ENCODE data around the gene ATF7IP2.
A peak's percentile ranks its signal among the peaks of the same experiment; 100 is the strongest.

Gene ATF7IP2

DNA sequence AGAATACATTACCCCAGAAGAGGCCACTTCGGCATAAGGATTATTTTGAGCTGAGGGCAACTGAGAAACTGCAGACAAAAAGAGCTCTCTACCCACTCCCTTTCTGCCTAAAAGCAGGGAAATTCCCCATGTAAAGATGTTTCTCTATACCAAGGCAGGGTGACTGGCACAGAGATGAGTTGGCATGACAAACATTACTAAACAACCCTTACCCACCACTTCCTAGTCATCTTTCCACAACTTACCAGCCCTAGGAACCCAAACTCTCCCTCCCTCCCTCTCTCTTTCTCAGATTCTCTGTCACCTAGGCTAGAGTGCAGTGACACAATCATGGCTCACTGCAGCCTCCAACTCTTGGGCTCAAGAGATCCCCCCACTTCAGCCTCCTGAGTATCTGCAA, 126.0 kb downstream of the ATF7IP2 start:
- DNase-seq (ENCODE audit: low spot score), result no peak
- in situ Hi-C loops (cut with MboI; ENCODE audit: low sequenced_read_pairs, unreplicated experiment), result loop anchor here (5.0 to 10.0 kb wide), 2 partner anchors 260 to 403 kb away; no protein-coding TSS in a partner anchor
- TF ChIP-seq, protein P1, sequence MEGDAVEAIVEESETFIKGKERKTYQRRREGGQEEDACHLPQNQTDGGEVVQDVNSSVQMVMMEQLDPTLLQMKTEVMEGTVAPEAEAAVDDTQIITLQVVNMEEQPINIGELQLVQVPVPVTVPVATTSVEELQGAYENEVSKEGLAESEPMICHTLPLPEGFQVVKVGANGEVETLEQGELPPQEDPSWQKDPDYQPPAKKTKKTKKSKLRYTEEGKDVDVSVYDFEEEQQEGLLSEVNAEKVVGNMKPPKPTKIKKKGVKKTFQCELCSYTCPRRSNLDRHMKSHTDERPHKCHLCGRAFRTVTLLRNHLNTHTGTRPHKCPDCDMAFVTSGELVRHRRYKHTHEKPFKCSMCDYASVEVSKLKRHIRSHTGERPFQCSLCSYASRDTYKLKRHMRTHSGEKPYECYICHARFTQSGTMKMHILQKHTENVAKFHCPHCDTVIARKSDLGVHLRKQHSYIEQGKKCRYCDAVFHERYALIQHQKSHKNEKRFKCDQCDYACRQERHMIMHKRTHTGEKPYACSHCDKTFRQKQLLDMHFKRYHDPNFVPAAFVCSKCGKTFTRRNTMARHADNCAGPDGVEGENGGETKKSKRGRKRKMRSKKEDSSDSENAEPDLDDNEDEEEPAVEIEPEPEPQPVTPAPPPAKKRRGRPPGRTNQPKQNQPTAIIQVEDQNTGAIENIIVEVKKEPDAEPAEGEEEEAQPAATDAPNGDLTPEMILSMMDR (IDR thresholded peaks at IDR 0.05; ENCODE audit: borderline replicate concordance, control extremely low read depth, extremely low read depth, insufficient read depth, missing control alignments), result no peak

GRCh38 chr16:10514369-10515055, 128.7 kb downstream of the ATF7IP2 start:
- TF ChIP-seq, protein P1 (IDR thresholded peaks at IDR 0.05; ENCODE audit: borderline replicate concordance, control extremely low read depth, extremely low read depth, insufficient read depth, missing control alignments), result peak; percentile 41
- peak; percentile 62 for DNase-seq (ENCODE audit: low spot score)
- in situ Hi-C loops (cut with MboI; ENCODE audit: low sequenced_read_pairs, unreplicated experiment), result loop anchor here (5.0 to 10.0 kb wide), 2 partner anchors 262 to 400 kb away; no protein-coding TSS in a partner anchor

- DNase-seq (ENCODE audit: low spot score), result no peak
- TF ChIP-seq, protein P1 (IDR thresholded peaks at IDR 0.05; ENCODE audit: borderline replicate concordance, control extremely low read depth, extremely low read depth, insufficient read depth, missing control alignments), result no peak
- in situ Hi-C loops (cut with MboI; ENCODE audit: low sequenced_read_pairs, unreplicated experiment), result loop anchor here (10.0 kb wide), 1 partner anchor 397 kb away; no protein-coding TSS in a partner anchor
These were observed 132.0 kb downstream of the ATF7IP2 start for GRCh38 chr16:10517868-10518267.

DNA sequence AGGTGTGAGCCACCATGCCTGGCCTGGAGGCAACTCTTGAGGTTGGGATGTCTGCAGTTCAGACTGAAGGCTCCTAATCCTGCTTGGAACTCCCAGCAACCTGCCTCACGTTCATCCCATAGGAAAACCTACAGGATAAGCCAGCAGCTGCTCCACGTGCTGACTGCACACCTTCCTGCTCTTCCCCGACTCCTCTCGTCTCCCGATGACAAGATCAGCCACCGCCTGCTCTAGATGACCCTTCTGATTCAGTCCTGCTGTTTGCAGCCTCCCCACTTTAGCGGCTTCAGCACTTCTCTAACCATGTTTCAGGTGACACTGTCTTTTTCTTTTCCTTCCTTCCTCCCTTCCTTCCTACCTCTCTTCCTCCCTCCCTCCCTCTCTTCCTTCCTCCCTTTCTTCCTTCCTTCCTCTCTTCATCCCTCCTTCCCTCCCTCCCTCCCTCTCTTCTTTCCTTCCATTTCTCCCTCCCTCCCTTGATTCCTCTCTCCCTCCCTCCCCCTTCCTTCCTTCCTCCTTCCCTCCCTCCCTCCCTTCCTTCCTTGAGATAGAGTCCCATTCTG, 132.7 kb downstream of the ATF7IP2 start:
- in situ Hi-C loops (cut with MboI; ENCODE audit: low sequenced_read_pairs, unreplicated experiment), result loop anchor here (10.0 kb wide), 1 partner anchor 396 kb away; no protein-coding TSS in a partner anchor
- TF ChIP-seq, protein P1 (IDR thresholded peaks at IDR 0.05; ENCODE audit: borderline replicate concordance, control extremely low read depth, extremely low read depth, insufficient read depth, missing control alignments), result no peak
- DNase-seq (ENCODE audit: low spot score), result no peak

DNA sequence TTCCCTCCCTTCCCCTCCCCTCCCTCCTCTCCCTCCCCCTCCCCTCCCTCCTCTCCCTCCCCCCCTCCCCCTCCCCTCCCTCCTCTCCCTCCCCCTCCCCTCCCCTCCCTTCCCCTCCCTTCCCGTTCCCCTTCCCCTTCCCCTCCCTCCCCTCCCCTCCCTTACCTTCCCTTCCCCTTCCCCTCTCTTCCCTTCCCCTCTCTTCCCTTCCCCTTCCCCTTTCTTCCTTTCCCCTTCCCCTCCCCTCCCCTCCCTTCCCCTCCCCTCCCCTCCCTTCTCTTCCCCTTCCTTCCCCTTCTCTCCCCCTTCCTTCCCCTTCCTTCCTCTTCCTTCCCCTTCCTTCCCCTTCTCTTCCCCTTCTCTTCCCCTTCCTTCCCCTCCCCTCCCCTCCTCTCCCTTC, 133.4 kb downstream of the ATF7IP2 start:
- TF ChIP-seq, protein P1 (IDR thresholded peaks at IDR 0.05; ENCODE audit: borderline replicate concordance, control extremely low read depth, extremely low read depth, insufficient read depth, missing control alignments), result no peak
- in situ Hi-C loops (cut with MboI; ENCODE audit: low sequenced_read_pairs, unreplicated experiment), result loop anchor here (10.0 kb wide), 1 partner anchor 396 kb away; no protein-coding TSS in a partner anchor
- DNase-seq (ENCODE audit: low spot score), result no peak

DNA sequence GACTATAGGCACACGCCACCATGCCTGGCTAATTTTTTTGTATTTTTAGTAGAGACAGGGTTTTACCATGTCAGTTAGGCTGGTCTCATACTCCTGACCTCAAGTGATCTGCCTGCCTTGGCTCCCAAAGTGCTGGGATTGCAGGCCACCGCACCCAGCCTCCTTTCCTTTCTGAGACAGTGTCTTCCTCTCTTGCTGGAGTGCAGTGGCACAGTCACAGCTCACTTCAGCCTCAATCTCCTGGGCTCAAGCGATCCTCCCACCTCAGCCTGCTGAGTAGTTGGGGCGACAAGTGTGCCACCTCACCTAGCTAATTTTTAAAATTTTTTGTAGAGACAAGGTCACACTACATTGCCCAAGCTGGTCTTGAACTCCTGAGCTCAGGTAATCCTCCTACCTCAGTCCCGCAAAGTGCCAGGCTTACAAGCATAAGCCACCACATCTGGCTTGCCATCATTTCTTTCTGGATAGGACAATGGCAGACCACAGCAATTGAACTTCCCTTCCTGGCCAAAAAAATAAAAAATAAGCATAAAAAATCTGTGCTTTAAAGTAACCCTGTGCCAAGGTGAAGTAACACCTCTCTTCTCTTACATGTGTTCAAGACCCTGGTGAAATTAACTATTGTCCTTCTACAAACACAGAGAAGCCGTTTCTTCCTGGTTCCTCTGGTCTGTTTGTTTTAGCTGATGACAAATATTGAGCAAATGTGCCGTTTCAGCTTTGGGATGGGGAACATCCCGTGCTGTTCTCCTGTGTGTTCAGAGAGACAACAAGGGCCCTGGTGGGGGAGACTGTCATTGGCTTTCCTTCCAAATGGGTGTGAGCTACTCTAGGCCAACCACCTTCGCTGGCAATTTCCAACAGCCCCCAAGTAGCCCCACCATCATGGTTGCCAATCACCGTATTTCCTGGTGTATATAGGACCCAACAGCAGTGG, 134.3 kb downstream of the ATF7IP2 start:
- TF ChIP-seq, protein P1 (IDR thresholded peaks at IDR 0.05; ENCODE audit: borderline replicate concordance, control extremely low read depth, extremely low read depth, insufficient read depth, missing control alignments), result no peak
- in situ Hi-C loops (cut with MboI; ENCODE audit: low sequenced_read_pairs, unreplicated experiment), result loop anchor here (5.0 to 10.0 kb wide), 3 partner anchors 212 to 415 kb away; no protein-coding TSS in a partner anchor
- DNase-seq (ENCODE audit: low spot score), result no peak
